Caco-2 (cell line): ENCODE measurements around the gene WFS1. TPM values are rescaled to one million over a fixed set of nuclear protein-coding genes. Genes with fewer than 3 reads are reported as not detected.

Experiments used
- BruUV-seq: library from RNA; stranded (reverse); fragments of 400-500 nt; replicated peaks from 2 replicates; lab custom pipeline; 2021; lab: Mats Ljungman, UMichigan
- CTCF ChIA-PET: fragments of 300-600 bp; sonication (Branson Sonifier 250); formaldehyde crosslinking; loops from one replicate; lab custom pipeline; 2022; ENCODE audit warnings: antibody characterized with exemption; lab: Charles Lee
- POLR2A ChIA-PET: fragments of 300-600 bp; sonication (Branson Sonifier 250); formaldehyde crosslinking; loops from one replicate; lab custom pipeline; 2022; ENCODE audit warnings: antibody characterized with exemption; lab: Charles Lee
- DNase-seq, 2 experiments: peaks; one replicate each; pipeline versions ENCODE4 v3.0.0 to v3.0.0-alpha.2; 2020 to 2022
- H3K27me3 ChIP-seq: replicated peaks from 2 replicates; pipeline ENCODE4 v1.6.0; 2011; ENCODE audit warnings: low read length; ENCODE audit not compliant: control insufficient read depth, insufficient read depth
- H3K36me3 ChIP-seq: 2 replicates; pipeline ENCODE4 v1.5.1; 2011; ENCODE audit warnings: low read length; ENCODE audit not compliant: control insufficient read depth, insufficient read depth
- H3K4me1 ChIP-seq: fragments of 250-450 bp; sonication (Bioruptor Pico); 2 replicates; pipeline ENCODE4 v1.5.1; 2020; ENCODE audit warnings: mild to moderate bottlenecking
- H3K4me3 ChIP-seq: 2 replicates; pipeline ENCODE4 v1.5.1; 2011; ENCODE audit warnings: low read depth, mild to moderate bottlenecking, control low read depth, low read length
- H3K9me3 ChIP-seq: fragments of 250-450 bp; sonication (Bioruptor Pico); 2 replicates; pipeline ENCODE4 v1.5.1; 2020; ENCODE audit warnings: mild to moderate bottlenecking, moderate library complexity
- H3K27ac Mint-ChIP-seq: one replicate; pipeline ENCODE4 v1.8.0; 2022; ENCODE audit warnings: mixed read lengths; ENCODE audit not compliant: unreplicated experiment
- H3K27me3 Mint-ChIP-seq: one replicate; pipeline ENCODE4 v1.8.0; 2022; ENCODE audit warnings: mixed read lengths; ENCODE audit not compliant: insufficient read depth, unreplicated experiment
- H3K36me3 Mint-ChIP-seq: one replicate; pipeline ENCODE4 v1.8.0; 2022; ENCODE audit warnings: mild to moderate bottlenecking, mixed read lengths; ENCODE audit not compliant: insufficient read depth, unreplicated experiment
- H3K4me1 Mint-ChIP-seq: one replicate; pipeline ENCODE4 v1.8.0; 2022; ENCODE audit warnings: low read depth, mixed read lengths; ENCODE audit not compliant: unreplicated experiment
- H3K4me3 Mint-ChIP-seq: one replicate; pipeline ENCODE4 v1.8.0; 2022; ENCODE audit warnings: mild to moderate bottlenecking, moderate library complexity, mixed read lengths; ENCODE audit not compliant: unreplicated experiment
- H3K9me3 Mint-ChIP-seq: one replicate; pipeline ENCODE4 v1.8.0; 2022; ENCODE audit warnings: mixed read lengths; ENCODE audit not compliant: unreplicated experiment
- intact Hi-C: fragments of 100-400 bp; cut with micrococcal nuclease; formaldehyde crosslinking; loops from one replicate; pipeline ENCODE4 v1.10.0; 2022; ENCODE audit not compliant: unreplicated experiment
- total RNA-seq: library from RNA; stranded (reverse); gene quantifications from 2 replicates; pipeline ENCODE4 v1.2.3, GENCODE V29; 2022
- TF ChIP-seq, protein P1 (sequence below), 2 experiments: fragments of 200-600 bp in 1 of 2; IDR thresholded peaks; 1 replicate in 1 of 2; 2 replicates in 1 of 2; pipeline versions ENCODE4 v1.5.1 to v1.8.0; 2011 to 2022; ENCODE audit warnings: antibody characterized with exemption in 1 of 2, control low read depth in 1 of 2, inconsistent platforms in 1 of 2, low read depth in 1 of 2, low read length in 1 of 2, mild to moderate bottlenecking in 1 of 2, moderate library complexity in 1 of 2; ENCODE audit not compliant: insufficient read depth in 1 of 2, severe bottlenecking in 1 of 2, unreplicated experiment in 1 of 2

The WFS1 gene
- total RNA-seq, 1 experiment from 2014 or later = 24.9 TPM

DNA sequence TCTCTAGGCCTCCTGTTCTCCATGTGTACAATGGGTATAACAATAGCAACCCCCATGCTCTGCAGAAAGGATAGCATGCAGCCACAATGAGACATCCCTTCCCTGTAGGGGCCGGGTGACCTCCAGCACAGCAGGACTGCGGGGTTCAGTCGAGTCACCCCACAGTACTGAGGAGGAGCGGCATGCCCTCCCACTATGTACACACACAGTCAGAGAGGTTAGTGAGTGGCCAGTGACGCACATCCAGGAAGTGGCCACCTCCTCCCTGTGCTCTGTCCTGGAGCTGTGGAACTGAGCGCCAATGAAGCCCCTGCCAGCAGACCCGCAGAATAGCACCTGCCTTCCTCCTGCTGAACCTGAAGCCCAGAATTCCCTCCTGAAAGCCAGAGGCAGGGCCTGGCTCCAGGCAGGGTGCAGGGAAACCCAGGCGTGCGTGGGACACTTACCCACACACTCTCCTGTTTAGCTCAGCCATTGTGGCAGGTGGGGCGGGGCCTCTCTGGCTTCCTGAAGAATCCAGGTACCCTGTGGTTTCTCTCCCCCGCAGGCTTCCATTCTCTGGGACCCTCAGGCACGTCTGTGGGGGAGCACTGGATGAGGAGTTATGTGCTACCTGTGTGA, 50.0 kb downstream of the WFS1 start:
- H3K4me3 Mint-ChIP-seq = no peak overlapping the region
- TF ChIP-seq, protein P1, sequence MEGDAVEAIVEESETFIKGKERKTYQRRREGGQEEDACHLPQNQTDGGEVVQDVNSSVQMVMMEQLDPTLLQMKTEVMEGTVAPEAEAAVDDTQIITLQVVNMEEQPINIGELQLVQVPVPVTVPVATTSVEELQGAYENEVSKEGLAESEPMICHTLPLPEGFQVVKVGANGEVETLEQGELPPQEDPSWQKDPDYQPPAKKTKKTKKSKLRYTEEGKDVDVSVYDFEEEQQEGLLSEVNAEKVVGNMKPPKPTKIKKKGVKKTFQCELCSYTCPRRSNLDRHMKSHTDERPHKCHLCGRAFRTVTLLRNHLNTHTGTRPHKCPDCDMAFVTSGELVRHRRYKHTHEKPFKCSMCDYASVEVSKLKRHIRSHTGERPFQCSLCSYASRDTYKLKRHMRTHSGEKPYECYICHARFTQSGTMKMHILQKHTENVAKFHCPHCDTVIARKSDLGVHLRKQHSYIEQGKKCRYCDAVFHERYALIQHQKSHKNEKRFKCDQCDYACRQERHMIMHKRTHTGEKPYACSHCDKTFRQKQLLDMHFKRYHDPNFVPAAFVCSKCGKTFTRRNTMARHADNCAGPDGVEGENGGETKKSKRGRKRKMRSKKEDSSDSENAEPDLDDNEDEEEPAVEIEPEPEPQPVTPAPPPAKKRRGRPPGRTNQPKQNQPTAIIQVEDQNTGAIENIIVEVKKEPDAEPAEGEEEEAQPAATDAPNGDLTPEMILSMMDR (IDR thresholded peaks at IDR 0.05; ENCODE audit: insufficient read depth in 1 of 2, low read depth in 1 of 2, low read length in 1 of 2, severe bottlenecking in 1 of 2, unreplicated experiment in 1 of 2) = no peak
- H3K36me3 ChIP-seq = no peaks in the 10 kb centered on the region
- ChIA-PET POLR2A (no interaction called here), CTCF (interaction anchor here (0.6 to 2.0 kb wide), 3 partner anchors 11 to 69 kb away, joined by 4 to 7 read pairs (median 4); no protein-coding TSS in a partner anchor)
- H3K4me1 ChIP-seq = no peaks in the 10 kb centered on the region
- H3K4me1 Mint-ChIP-seq = no peaks in the 10 kb centered on the region
- no TSS peak for BruUV-seq
- no peaks in the 10 kb centered on the region for H3K9me3 ChIP-seq
- intact Hi-C loops = loop anchor here (10.0 kb wide), 1 partner anchor 325 kb away; no protein-coding TSS in a partner anchor
- H3K36me3 Mint-ChIP-seq = no peaks in the 10 kb centered on the region
- H3K9me3 Mint-ChIP-seq = no peaks in the 10 kb centered on the region
- H3K4me3 ChIP-seq = no peak overlapping the region
- no peaks in the 10 kb centered on the region for H3K27me3 ChIP-seq
- no peak for DNase-seq
- H3K27me3 Mint-ChIP-seq = peaks cover 7% of the 10 kb centered on the region
- H3K27ac Mint-ChIP-seq = no peak overlapping the region

DNA sequence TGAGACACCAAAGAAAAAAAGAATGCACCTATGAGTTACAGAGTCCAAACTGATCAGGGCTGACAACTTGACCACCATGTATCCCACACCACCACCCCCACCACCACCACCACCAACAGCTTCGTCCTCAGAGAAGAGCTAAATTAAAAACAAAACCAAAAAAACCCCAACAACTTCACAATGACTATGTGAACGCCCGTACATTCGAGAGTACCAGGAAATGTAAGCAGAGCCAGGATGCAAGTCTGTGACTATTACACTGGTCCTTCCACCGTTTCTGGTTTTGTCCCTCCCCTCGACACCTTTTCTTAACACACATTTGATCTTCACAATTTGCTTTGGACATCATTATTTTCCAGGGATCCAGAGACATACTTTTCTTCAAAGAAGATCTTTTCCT, 51.0 kb downstream of the WFS1 start:
- H3K27ac Mint-ChIP-seq = no peak overlapping the region
- CTCF ChIA-PET = interaction anchor here (0.6 to 2.0 kb wide), 3 partner anchors 10 to 149 kb away, joined by 3 to 7 read pairs (median 4); no protein-coding TSS in a partner anchor
- Histone ChIP-seq H3K4me3 (no peak overlapping the region), H3K9me3 (no peaks in the 10 kb centered on the region), H3K4me1 (no peaks in the 10 kb centered on the region), H3K36me3 (no peaks in the 10 kb centered on the region), H3K27me3 (no peaks in the 10 kb centered on the region)
- no TSS peak for BruUV-seq
- TF ChIP-seq, protein P1 (IDR thresholded peaks at IDR 0.05; ENCODE audit: insufficient read depth in 1 of 2, low read depth in 1 of 2, low read length in 1 of 2, severe bottlenecking in 1 of 2, unreplicated experiment in 1 of 2) = no peak
- peaks cover 7% of the 10 kb centered on the region for H3K27me3 Mint-ChIP-seq
- POLR2A ChIA-PET = no interaction called here
- no peak overlapping the region for H3K4me3 Mint-ChIP-seq
- no peaks in the 10 kb centered on the region for H3K36me3 Mint-ChIP-seq
- H3K9me3 Mint-ChIP-seq = no peaks in the 10 kb centered on the region
- no peaks in the 10 kb centered on the region for H3K4me1 Mint-ChIP-seq
- no peak for DNase-seq
- intact Hi-C loops = loop anchor here (10.0 kb wide), 1 partner anchor 326 kb away; no protein-coding TSS in a partner anchor

DNA sequence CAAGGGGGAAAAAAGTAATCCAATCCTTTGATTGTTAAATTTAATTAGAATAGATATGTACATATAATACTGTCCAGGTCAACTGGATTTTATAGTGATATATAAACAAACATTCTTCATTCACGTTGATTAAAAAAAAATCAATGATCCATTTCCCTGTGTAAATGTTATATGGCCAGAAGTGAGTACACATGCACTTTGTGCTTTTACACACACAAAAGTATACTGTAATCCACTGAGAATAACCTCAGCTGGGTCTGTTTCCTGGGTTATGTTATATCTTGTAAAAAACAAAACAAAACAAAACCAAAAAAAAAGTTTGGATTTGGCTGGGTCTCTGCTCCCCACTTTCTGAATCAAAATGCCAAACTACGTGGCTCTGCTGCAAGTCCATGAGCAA, 51.7 kb downstream of the WFS1 start:
- H3K9me3 ChIP-seq = no peaks in the 10 kb centered on the region
- Mint-ChIP-seq H3K9me3 (no peaks in the 10 kb centered on the region), H3K4me1 (no peaks in the 10 kb centered on the region), H3K36me3 (no peaks in the 10 kb centered on the region), H3K27me3 (peaks cover 6% of the 10 kb centered on the region), H3K27ac (no peak overlapping the region), H3K4me3 (no peak overlapping the region)
- TF ChIP-seq, protein P1 (IDR thresholded peaks at IDR 0.05; ENCODE audit: insufficient read depth in 1 of 2, low read depth in 1 of 2, low read length in 1 of 2, severe bottlenecking in 1 of 2, unreplicated experiment in 1 of 2) = no peak
- intact Hi-C loops = loop anchor here (10.0 kb wide), 1 partner anchor 327 kb away; no protein-coding TSS in a partner anchor
- ChIA-PET POLR2A (no interaction called here), CTCF (no interaction called here)
- H3K36me3 ChIP-seq = no peaks in the 10 kb centered on the region
- H3K4me1 ChIP-seq = no peaks in the 10 kb centered on the region
- BruUV-seq = no TSS peak
- no peak for DNase-seq
- no peak overlapping the region for H3K4me3 ChIP-seq
- H3K27me3 ChIP-seq = no peaks in the 10 kb centered on the region
